K562 (cell line): ENCODE data around the gene HES4. TPM values are rescaled to one million over a fixed set of nuclear protein-coding genes. Genes with fewer than 3 reads are reported as not detected.

Experiments used
- CHD1 ChIP-seq: fragments of 200-600 bp; sonication (generic); IDR thresholded peaks from one replicate; pipeline ENCODE4 v1.6.1; 2012; ENCODE audit warnings: mild to moderate bottlenecking, moderate library complexity, low read length, inconsistent platforms
- CREB1 ChIP-seq, 2 experiments: sonication (generic) in 1 of 2; formaldehyde crosslinking in 1 of 2; IDR thresholded peaks; 2 replicates each; pipeline versions ENCODE4 v1.6.1 to v1.8.0; 2012 to 2022; ENCODE audit warnings: inconsistent platforms in 1 of 2, mild to moderate bottlenecking in 1 of 2, missing genetic modification reagents in 1 of 2, moderate library complexity in 1 of 2
- HBP1 ChIP-seq: fragments of 450-650 bp; formaldehyde crosslinking; IDR thresholded peaks from 2 replicates; pipeline ENCODE4 v1.4.0; 2022; ENCODE audit warnings: missing genetic modification characterization
- HDGF ChIP-seq: fragments of 450-650 bp; IDR thresholded peaks from 2 replicates; pipeline ENCODE4 v1.6.1; 2016
- HMG20A ChIP-seq: fragments of 450-650 bp; formaldehyde crosslinking; conservative IDR thresholded peaks from 2 replicates; pipeline ENCODE4 v1.4.0; 2020; ENCODE audit warnings: mild to moderate bottlenecking, mixed read lengths
- HNRNPLL ChIP-seq: fragments of 200-400 bp; formaldehyde crosslinking; IDR thresholded peaks from 2 replicates; pipeline ENCODE4 v1.6.1; 2017; ENCODE audit warnings: low read length, low read depth, mild to moderate bottlenecking; ENCODE audit not compliant: poor library complexity, severe bottlenecking
- MAX ChIP-seq: sonication (generic); formaldehyde crosslinking; IDR thresholded peaks from 2 replicates; pipeline ENCODE4 v1.9.0; 2022; ENCODE audit warnings: mild to moderate bottlenecking, missing genetic modification reagents
- MBD1 ChIP-seq: fragments of 250-450 bp; sonication (Bioruptor Pico); IDR thresholded peaks from 2 replicates; pipeline ENCODE4 v1.8.0; 2022; ENCODE audit warnings: inconsistent platforms
- STAT5B ChIP-seq: fragments of 250-450 bp; sonication (Bioruptor Pico); IDR thresholded peaks from 2 replicates; pipeline ENCODE4 v1.8.0; 2021; ENCODE audit warnings: mild to moderate bottlenecking, inconsistent platforms
- THRA ChIP-seq: fragments of 450-650 bp; IDR thresholded peaks from 2 replicates; pipeline ENCODE4 v1.6.1; 2017; ENCODE audit warnings: mild to moderate bottlenecking, moderate library complexity
- XRCC3 ChIP-seq: fragments of 450-650 bp; IDR thresholded peaks from 2 replicates; pipeline ENCODE4 v1.6.1; 2017; ENCODE audit warnings: mild to moderate bottlenecking, moderate library complexity
- ZBTB49 ChIP-seq: sonication (generic); formaldehyde crosslinking; IDR thresholded peaks from 2 replicates; pipeline ENCODE4 v1.8.0; 2022; ENCODE audit warnings: missing genetic modification reagents, mild to moderate bottlenecking, borderline replicate concordance
- ZNF121 ChIP-seq: sonication (generic); formaldehyde crosslinking; conservative IDR thresholded peaks from 2 replicates; pipeline ENCODE4 v1.8.0; 2022; ENCODE audit warnings: missing genetic modification reagents
- ZNF124 ChIP-seq: sonication (generic); formaldehyde crosslinking; IDR thresholded peaks from 2 replicates; pipeline ENCODE4 v1.8.1; 2022; ENCODE audit warnings: missing genetic modification reagents
- ZNF143 ChIP-seq: sonication (generic); formaldehyde crosslinking; IDR thresholded peaks from 2 replicates; pipeline ENCODE4 v1.9.0; 2022; ENCODE audit warnings: mild to moderate bottlenecking, missing genetic modification reagents
- ZNF146 ChIP-seq: IDR thresholded peaks from one replicate; pipeline ENCODE4 v1.6.1; 2018; ENCODE audit warnings: missing compliant biosample characterization; ENCODE audit not compliant: unreplicated experiment
- ZNF239 ChIP-seq: fragments of 250-450 bp; sonication (Bioruptor Pico); IDR thresholded peaks from 2 replicates; pipeline ENCODE4 v1.4.0; 2020; ENCODE audit warnings: mild to moderate bottlenecking
- ZNF263 ChIP-seq: sonication (generic); formaldehyde crosslinking; IDR thresholded peaks from 2 replicates; pipeline ENCODE4 v1.8.0; 2022; ENCODE audit warnings: mild to moderate bottlenecking, missing genetic modification reagents, borderline replicate concordance
- ZNF311 ChIP-seq: fragments of 250-450 bp; sonication (Bioruptor Pico); IDR thresholded peaks from 2 replicates; pipeline ENCODE4 v1.4.0; 2020; ENCODE audit warnings: mild to moderate bottlenecking, moderate library complexity
- ZNF436 ChIP-seq: fragments of 250-450, 450-650 bp; sonication (Bioruptor Pico); formaldehyde crosslinking; IDR thresholded peaks from 2 replicates; pipeline ENCODE4 v1.7.0; 2020; ENCODE audit warnings: mild to moderate bottlenecking
- ZNF445 ChIP-seq: fragments of 250-450 bp; sonication (Bioruptor Pico); IDR thresholded peaks from 2 replicates; pipeline ENCODE4 v1.4.0; 2020; ENCODE audit warnings: low read depth, mild to moderate bottlenecking, moderate library complexity
- polyA plus RNA-seq, 8 experiments: library from polyadenylated mRNA; depleted of rRNA in 4 of 8; stranded (reverse) in 5 of 8; unstranded in 3 of 8; fragments of >200 nt; fragmentation: Nextera tagmentation in 2 of 8; fragmentation: Illumina TruSeq in 1 of 8; extraction: Ambion mirVana in 2 of 8; extraction: Trizol in 1 of 8; gene quantifications; 2 replicates each; pipeline versions ENCODE4 v1.2.1 to v1.2.3, GENCODE V29; 2011 to 2014; ENCODE audit warnings: inconsistent platforms in 1 of 8, missing spikeins in 1 of 8
- total RNA-seq, 7 experiments: library from RNA; depleted of rRNA in 6 of 7; stranded (reverse); fragments of >200 nt in 6 of 7; fragmentation: Illumina TruSeq in 2 of 7; extraction: Trizol in 2 of 7; gene quantifications; 2 replicates each; pipeline versions ENCODE4 v1.2.1 to v1.2.3, GENCODE V29; 2011 to 2021; ENCODE audit warnings: low replicate concordance in 1 of 7

HES4 gene
- total and polyA plus RNA-seq, 9 of the 15 experiments (the other 6 are each of a cell fraction or from before 2014, with no cell fraction given) = 0.21 to 43.7 (median 5.3) TPM; not detected in 2

- no peak for TF ChIP-seq THRA
- no peak; the same call in 1 of the 2 replicates for TF ChIP-seq ZNF239 (CRISPR knock-in tag)
- no peak for TF ChIP-seq ZNF124
- TF ChIP-seq ZNF146 (CRISPR knock-in tag) = no peak
- TF ChIP-seq CREB1 (IDR thresholded peaks at IDR 0.05) = no peak
- no peak for TF ChIP-seq CREB1 (CRISPR knock-in tag; IDR thresholded peaks at IDR 0.05)
- no peak for TF ChIP-seq ZBTB49 (CRISPR knock-in tag)
- no peak for TF ChIP-seq HBP1
- TF ChIP-seq ZNF263 = peak; percentile 64; the same call in 1 of the 2 replicates
- no peak for TF ChIP-seq MBD1 (CRISPR knock-in tag)
- TF ChIP-seq ZNF121 = no peak
- TF ChIP-seq HNRNPLL = no peak
- no peak for TF ChIP-seq ZNF436 (CRISPR knock-in tag)
- peak; percentile 73; the same call in 1 of the 2 replicates for TF ChIP-seq ZNF311 (CRISPR knock-in tag)
- TF ChIP-seq STAT5B = no peak
- peak; percentile 26; the same call in 1 of the 2 replicates for TF ChIP-seq MAX (CRISPR knock-in tag)
- TF ChIP-seq ZNF143 (CRISPR knock-in tag) = no peak
- TF ChIP-seq HMG20A (CRISPR knock-in tag) = no peak
- no peak for TF ChIP-seq CHD1
- TF ChIP-seq HDGF = no peak; the same call in 1 of the 2 replicates
- TF ChIP-seq XRCC3 = no peak
- TF ChIP-seq ZNF445 = 0 out of 2 replicates have a peak, but pooled peaks have one; percentile 32
Measured at GRCh38 chr1:1004780-1005697, 5.1 kb upstream of the HES4 start (continued).
